NCI-H2107 treated with DMSO at 0.1 percent for 48 hours (cell line): ENCODE measurements around the gene SULT1C2.
"Not testable (repeated sequence)": the region's sequence is repeated elsewhere in the genome, so short reads cannot be mapped to it uniquely, and the experiment has no call there.

Source experiments
- DNase-seq: peaks from one replicate; lab custom pipeline; 2025; ENCODE audit not compliant: unreplicated experiment; lab: John Stamatoyannopoulos, UW

Gene SULT1C2

GRCh38 chr2:108348816-108349570, 60.3 kb downstream of the SULT1C2 start:
- DNase-seq, result no peak

GRCh38 chr2:108349571-108349928, 60.9 kb downstream of the SULT1C2 start:
- no peak for DNase-seq

- no peak for DNase-seq
Observed at GRCh38 chr2:108351889-108352288, 63.2 kb downstream of the SULT1C2 start.

GRCh38 chr2:108354136-108354535, 65.4 kb downstream of the SULT1C2 start:
- DNase-seq, result no peak

- DNase-seq, result no peak
Observed at GRCh38 chr2:108355906-108356734, 67.4 kb downstream of the SULT1C2 start.

GRCh38 chr2:108359336-108359735, 70.6 kb downstream of the SULT1C2 start:
- DNase-seq, result not testable (repeated sequence)
